GM18858 (cell line): Measurements from ENCODE around the gene ERBB3.
A peak's percentile ranks its signal among the peaks of the same experiment; 100 is the strongest.
"Not testable (repeated sequence)": the region's sequence is repeated elsewhere in the genome, so short reads cannot be mapped to it uniquely, and the experiment has no call there.

Experiments used
- ATAC-seq: cut with Tn5 transposase; IDR thresholded peaks from one replicate; pipeline ENCODE4 v1.9.1; 2021; ENCODE audit not compliant: unreplicated experiment

The ERBB3 gene

DNA sequence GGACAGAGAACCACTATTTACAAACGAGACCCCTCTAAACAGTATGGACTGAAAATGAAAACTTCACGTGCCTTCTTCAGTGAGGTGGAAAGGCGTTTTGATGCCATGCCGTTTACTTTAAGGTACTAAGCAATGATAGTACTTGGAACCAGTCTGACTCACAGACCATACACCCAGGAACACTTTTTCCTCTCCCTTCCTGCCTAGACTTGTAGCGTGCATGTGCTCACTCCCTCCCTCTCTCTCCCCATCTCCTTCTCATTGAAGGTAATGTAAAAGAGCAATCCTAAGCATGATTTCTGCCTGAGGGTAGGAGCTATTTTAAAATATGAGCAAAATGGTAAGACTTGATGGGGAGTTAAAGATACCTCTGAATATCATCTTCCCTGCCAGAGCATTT lies 30.6 kb downstream of the ERBB3 start:
- ATAC-seq = no peak

GRCh38 chr12:56114084-56114483 lies 34.1 kb downstream of the ERBB3 start:
- ATAC-seq = no peak

GRCh38 chr12:56115329-56115728 lies 35.4 kb downstream of the ERBB3 start:
- ATAC-seq = no peak

DNA sequence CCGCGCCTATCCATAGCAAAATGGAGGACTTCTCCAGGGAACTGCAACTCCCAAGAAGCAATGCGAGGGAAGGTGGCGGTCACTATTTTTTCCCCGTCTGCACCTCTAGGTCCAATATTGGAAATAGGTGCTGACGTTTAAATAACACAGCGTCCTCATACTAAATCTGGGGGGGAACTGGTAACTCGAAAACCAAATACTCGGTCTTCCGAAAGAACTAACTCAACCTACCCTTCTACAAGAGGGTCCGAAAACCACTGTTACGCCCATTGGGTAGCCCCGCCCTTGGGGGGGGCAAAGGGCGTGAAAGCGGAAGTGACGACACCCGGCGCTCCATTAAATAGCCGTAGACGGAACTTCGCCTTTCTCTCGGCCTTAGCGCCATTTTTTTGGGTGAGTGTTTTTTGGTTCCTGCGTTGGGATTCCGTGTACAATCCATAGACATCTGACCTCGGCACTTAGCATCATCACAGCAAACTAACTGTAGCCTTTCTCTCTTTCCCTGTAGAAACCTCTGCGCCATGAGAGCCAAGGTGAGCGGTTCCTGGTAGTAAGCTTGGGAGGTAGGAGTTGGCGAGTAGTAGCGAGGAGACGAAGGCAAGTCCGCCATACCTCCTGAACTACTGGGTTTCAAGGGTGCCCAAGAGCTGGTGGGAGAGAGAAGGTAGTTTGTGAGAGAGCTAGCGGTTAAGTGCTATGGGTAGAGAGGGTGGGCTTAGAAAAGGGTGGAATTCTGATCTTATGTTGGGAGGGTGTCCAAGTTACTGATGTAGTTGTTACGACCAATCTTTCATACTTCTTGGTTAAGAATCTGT lies 36.5 kb downstream of the ERBB3 start, which contains the start of gene RPL41:
TSS of gene RPL41 (plus strand) at position 367 of the 815 bp plus-strand sequence.
- ATAC-seq = peak; percentile 21

DNA sequence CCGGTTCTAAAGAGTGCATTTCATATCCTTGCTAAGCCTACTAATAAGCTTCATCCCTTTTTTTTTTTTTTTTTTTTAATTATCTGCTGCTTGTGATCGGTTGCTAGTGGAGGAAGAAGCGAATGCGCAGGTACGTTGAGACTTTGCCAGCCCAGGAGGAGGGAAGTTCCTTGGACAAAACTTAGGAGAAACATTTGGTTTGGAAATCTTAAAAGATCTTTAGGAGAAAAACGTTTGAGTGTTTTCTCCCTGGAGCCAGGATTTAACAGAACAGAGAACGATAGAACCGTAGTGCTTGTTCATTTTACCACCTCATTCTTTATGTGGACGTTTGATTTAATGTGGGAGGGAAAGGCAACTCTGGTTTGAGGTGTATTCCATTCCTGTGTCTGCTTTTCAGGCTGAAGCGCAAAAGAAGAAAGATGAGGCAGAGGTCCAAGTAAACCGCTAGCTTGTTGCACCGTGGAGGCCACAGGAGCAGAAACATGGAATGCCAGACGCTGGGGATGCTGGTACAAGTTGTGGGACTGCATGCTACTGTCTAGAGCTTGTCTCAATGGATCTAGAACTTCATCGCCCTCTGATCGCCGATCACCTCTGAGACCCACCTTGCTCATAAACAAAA lies 37.2 kb downstream of the ERBB3 start:
- not testable (repeated sequence) for ATAC-seq

DNA sequence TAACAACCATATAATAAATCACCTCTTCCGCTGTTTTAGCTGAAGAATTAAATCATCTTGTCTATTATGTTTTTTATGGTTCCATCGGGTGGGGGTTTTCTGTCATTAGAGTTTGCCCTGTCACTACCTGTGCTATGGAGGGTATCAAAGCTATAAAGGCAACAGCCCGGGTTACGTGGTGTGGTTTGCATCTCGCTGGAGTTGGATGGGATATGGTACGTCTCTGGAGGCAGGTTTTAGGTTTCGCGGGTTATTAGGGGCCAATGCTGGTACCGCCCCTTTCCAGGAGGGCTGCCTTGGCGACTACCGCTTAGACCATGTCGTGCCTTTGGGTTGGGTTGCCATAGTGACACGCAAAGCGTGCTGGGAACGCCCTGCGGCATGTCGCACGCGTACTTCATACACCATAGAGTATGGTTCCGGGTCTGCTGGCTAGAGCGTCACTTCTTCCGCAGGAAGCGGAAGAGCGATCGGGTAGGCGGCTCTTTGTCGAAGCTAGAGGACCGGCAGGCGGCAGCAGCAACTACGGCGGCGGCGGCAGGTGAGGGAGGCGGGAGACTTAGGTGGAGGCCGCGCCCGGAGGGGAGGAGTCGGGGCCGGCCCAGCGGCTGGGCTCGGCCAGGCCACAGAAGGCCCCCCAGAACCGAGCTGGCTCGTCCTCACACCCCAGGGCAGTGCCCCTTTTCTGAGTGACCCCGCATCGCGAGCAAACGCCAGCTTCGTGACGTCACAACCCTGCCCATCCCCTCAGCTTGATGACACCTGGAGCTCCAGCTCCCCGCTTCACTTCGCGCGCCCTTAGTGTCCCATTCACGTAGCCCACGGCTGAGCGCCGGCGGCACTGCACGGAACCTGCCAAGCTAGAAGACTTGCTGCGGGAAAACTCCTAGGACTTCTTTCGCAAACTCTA lies 38.1 kb downstream of the ERBB3 start, which contains the start of gene ZC3H10:
TSS of gene ZC3H10 (plus strand) at position 489 of the 910 bp plus-strand sequence. CDS start 2,297 bp downstream, outside the sequence.
- peak; percentile 89 for ATAC-seq

GRCh38 chr12:56118688-56119357 lies 38.9 kb downstream of the ERBB3 start:
- peak; percentile 4 for ATAC-seq

GRCh38 chr12:56119361-56119796 lies 39.4 kb downstream of the ERBB3 start:
- ATAC-seq = no peak

DNA sequence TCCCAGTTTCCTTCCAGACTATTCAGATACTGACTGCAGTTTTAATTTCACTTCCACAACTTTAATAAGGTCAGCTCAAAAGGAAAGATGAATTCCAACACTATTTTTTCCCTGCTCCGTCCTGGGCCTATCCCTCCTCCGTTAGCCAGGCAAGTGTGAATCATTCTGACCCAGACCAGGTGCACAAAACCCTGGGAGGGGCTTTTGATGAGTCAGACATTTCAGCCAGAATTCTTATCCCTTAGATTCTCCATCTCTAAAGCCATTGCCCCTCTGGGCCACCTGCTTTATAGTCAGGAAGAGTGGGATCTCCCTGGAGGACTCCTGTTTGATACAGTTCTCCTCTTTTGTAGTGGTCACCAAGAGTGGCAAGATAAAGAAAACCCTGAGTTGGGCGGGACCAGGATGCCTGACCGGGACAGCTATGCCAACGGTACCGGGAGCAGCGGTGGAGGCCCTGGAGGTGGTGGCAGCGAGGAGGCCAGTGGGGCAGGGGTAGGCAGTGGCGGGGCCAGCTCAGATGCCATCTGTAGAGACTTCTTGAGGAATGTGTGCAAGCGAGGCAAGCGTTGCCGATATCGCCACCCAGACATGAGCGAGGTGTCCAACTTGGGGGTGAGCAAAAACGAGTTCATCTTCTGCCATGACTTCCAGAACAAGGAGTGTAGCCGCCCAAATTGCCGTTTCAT lies 40.3 kb downstream of the ERBB3 start:
- ATAC-seq = no peak

DNA sequence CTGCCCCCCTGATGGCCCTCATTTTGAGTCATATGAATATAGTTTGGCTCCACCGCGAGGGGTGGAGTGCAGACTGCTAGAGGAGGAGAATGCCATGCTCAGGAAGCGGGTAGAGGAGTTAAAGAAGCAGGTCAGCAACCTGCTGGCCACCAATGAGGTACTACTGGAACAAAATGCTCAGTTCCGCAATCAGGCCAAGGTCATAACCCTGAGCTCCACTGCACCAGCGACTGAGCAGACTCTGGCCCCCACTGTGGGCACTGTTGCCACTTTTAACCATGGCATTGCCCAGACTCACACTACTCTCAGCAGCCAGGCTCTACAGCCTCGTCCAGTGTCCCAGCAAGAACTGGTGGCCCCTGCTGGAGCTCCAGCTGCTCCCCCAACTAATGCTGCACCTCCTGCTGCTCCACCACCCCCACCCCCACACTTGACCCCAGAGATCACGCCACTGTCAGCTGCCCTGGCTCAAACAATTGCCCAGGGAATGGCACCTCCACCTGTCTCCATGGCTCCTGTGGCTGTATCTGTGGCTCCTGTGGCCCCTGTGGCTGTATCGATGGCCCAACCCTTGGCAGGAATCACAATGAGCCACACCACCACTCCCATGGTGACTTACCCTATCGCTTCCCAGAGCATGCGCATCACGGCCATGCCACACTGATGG lies 41.4 kb downstream of the ERBB3 start:
- ATAC-seq = no peak

DNA sequence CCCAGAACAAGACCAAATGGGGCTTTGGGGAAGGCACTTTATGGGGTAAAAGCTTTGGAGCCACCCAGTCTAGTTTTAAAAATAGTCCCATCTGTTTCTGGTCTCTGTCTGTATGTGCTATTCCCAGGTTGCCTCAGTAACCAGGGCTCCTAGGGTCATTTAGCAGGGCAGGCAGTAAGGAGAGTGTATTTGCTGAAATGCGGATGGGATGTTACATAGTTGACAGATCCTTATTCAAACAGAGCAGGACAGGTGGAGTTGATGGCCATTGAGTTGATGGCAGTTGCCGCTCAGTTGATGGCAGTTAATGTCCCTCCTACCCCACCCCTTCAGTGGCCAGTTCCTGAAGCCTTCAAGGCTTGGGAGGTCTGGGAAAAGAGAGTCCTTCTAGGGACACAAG lies 42.7 kb downstream of the ERBB3 start:
- ATAC-seq = no peak

GRCh38 chr12:56124133-56124532 lies 44.2 kb downstream of the ERBB3 start:
- no peak for ATAC-seq

DNA sequence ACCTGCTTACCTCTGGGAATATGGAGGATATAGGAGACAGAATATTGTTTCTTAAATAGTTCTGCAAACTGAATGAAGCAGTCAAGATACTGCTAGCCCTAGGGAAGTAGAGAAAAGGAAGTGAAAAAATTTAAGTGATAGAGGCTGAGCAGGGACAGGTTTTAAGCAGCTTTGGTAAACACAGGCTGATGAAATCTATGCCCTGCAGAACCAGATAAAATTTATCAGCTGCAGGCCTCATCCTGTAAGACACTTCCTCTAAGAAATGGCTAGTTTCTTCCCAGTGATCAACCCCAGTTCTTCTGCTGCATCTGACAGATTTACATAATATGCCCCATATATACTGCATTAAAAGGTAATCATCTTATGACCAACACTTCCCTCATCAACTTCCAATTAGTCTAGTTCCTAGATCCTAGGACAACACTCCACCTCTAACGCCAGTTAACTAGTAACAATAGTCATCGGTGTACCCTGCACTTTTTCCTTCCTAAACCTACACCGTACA lies 46.8 kb downstream of the ERBB3 start:
- ATAC-seq = no peak

DNA sequence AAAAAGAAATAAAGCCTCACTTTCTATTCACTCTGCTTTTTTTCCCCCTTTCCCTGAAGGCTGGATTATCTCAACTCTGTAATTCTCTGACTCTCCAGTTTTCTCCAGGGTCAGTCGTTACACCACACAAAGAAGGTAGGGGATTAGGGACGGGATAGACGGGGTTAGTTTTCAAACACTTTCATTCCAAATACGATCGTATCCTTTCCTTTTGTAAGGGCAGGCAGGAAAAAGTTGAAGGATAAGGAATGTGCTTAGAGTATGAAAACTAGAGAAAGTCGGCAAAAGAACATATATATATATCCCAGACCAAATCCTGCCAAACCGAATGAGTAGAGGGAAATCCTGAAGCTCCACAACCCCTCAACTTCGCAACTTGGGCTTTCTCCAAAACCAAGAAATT lies 47.5 kb downstream of the ERBB3 start:
- ATAC-seq = no peak

GRCh38 chr12:56127888-56128669 lies 48.1 kb downstream of the ERBB3 start, which contains the start of gene ESYT1:
ESYT1 (plus strand) TSS chr12:56128267; CDS start chr12:56128320, 53 bp downstream.
- ATAC-seq = peak; percentile 79

- ATAC-seq = no peak
Measured at GRCh38 chr12:56128670-56129205, 48.8 kb downstream of the ERBB3 start.

DNA sequence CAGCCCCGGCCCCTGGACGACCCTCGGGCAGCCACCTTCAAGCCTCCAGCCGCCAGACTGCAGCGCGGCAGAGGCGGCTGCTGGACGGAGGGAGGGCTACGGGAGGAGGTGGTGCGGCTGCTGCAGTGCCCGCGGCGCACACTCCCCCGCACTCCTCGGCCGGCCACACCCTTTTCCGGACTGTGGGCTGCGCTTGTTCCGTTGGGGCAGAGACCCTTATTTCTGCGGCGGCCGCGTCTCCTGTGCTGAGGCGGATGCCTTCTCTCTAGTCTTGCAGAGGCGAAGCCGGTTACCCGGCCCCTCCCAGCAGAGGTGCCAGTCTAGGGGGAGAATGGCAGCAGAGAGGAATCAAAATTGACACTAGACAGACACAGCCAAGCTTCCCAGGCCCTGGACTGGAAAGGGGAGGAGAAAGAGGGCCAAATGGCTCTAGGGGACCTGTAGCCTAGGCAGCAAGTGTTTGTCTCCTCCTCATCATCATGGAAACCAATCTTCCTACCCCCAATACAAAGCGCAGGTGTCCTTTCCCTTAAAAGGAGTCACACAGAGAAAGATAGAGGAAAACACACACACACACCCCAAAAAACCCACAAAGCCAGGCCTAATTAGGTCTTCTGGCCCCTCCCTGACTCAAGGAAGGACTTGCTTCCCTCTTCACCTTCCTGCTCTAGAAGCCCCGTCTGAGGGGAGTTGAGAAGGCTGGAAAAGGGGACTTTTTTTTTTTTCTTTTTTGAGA lies 49.4 kb downstream of the ERBB3 start:
- ATAC-seq = no peak
